ENCODE data around the gene CR1L. TPM values are rescaled to one million over a fixed set of nuclear protein-coding genes. Genes with fewer than 3 reads are reported as not detected.
"Not testable (repeated sequence)": the region's sequence is repeated elsewhere in the genome, so short reads cannot be mapped to it uniquely, and the experiment has no call there.

Gene CR1L
- total RNA-seq, 2 donors from 2014 or later = not detected

DNA sequence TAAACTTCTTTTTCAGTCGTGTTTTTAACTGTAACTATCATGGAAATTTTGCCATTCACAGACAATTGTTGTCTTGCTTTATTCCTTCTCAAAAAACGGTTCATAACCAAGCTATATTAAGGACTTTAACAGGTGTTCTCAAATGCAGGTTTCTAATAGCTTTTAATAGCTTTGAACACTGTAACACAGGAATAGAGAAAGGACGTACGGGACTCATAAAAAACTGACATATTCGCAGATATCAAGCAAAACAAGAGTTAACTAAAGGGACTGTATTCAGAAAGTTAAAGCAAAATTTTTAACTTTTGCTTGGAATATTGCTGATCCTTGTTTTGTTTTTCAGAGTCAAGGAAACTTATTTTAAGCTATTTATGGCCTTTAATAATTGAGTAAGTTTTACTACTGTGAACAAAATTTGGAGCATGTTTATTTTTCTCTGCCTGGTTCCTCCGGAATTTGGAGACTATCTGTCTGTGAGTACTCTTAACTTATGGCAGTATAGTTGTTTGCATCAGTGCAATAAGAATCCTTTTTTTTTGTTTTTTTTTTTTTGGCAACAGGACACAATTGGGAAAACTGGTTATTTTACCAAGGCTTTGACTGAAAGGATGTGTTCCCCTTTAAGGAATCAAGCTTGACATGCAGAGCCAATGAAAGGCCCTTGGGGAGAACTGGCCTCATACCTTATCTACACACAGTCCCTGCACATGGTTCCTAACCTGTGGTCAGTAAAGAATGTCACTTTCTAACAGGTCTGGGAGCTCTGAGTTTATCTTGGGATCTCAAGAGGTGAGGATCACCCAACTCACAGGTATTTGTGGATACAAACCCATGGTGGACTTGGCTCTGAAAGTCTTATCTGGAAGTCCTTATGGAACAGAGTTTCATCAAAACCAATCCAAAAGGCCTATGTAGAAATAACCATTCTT lies 101.2 kb downstream of the CR1L start:
- Histone ChIP-seq H3K4me1 (peaks cover 28% of the 10 kb centered on the region), H3K36me3 (replicated peaks in 1 of 2; ENCODE audit: insufficient read depth in 1 of 2, low read depth in 2 of 2) (no peaks in the 10 kb centered on the region), H3K27ac (no peak overlapping the region), H3K4me3 (no peak overlapping the region), H3K27me3 (no peaks in the 10 kb centered on the region), H3K9me3 (no peaks in the 10 kb centered on the region)
- 76 to 80% methylated on average over 6 of the region's 6 CpGs for WGBS, 2 donors
- DNase-seq = no peak
- TF ChIP-seq POLR2A (IDR thresholded peaks at IDR 0.05) = no peak
- TF ChIP-seq CTCF (IDR thresholded peaks at IDR 0.05) = no peak
- intact Hi-C loops (cut with DNase I) = no loop called here
- no peak for ATAC-seq

DNA sequence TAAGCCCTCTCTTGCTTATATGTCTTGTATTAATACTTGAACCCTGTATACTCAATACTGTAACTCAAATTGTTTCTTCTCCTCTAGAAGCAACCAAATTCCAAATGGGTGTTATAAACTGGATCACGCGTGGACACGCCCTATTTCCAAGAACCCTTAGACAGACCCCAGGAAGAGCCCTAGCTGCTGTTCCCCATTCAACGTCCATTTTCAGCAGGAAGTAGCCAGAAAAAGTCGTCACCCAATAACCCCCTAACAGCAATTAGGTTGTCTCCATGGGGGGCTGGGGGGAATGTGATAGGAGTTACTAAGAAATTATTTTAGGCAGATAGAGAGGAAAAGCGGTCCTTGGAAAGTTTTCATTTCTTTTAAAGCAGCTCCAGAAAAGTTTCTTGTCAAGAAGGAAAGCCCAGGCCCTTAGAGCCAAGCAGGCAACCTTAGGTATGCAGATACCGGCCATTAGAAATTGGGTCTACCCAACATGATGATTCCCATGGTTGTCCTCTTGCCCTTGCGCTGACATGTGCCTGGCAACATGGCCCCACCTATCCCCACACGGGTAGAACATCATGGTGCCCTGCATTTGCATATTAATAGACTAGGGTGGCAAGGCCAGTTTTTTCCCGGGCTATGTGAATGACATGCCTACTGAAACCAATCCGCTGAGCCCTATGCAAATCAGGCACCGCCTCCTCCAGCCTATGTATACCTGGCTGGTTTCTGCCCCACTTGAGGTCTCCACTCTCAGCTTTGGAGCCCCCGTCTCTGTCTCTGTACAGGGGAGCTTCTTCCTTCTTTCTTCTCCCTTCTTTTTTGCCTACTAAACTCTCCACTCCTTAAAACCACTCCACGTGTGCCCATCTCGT lies 102.9 kb downstream of the CR1L start:
- no peaks in the 10 kb centered on the region for H3K36me3 ChIP-seq (replicated peaks in 1 of 2; ENCODE audit: insufficient read depth in 1 of 2, low read depth in 2 of 2)
- no peaks in the 10 kb centered on the region for H3K9me3 ChIP-seq
- H3K4me3 ChIP-seq = no peak overlapping the region
- TF ChIP-seq CTCF (IDR thresholded peaks at IDR 0.05) = no peak
- TF ChIP-seq POLR2A (IDR thresholded peaks at IDR 0.05) = no peak
- peak overlapping the region in 2 of 4 donors; percentile 16 to 27 for H3K27ac ChIP-seq
- no peak for DNase-seq
- no peak for ATAC-seq
- intact Hi-C loops (cut with DNase I) = no loop called here
- no peaks in the 10 kb centered on the region for H3K27me3 ChIP-seq
- 92 to 93% methylated on average over 15 of the region's 15 CpGs for WGBS, 2 donors
- peaks cover 31% of the 10 kb centered on the region for H3K4me1 ChIP-seq

DNA sequence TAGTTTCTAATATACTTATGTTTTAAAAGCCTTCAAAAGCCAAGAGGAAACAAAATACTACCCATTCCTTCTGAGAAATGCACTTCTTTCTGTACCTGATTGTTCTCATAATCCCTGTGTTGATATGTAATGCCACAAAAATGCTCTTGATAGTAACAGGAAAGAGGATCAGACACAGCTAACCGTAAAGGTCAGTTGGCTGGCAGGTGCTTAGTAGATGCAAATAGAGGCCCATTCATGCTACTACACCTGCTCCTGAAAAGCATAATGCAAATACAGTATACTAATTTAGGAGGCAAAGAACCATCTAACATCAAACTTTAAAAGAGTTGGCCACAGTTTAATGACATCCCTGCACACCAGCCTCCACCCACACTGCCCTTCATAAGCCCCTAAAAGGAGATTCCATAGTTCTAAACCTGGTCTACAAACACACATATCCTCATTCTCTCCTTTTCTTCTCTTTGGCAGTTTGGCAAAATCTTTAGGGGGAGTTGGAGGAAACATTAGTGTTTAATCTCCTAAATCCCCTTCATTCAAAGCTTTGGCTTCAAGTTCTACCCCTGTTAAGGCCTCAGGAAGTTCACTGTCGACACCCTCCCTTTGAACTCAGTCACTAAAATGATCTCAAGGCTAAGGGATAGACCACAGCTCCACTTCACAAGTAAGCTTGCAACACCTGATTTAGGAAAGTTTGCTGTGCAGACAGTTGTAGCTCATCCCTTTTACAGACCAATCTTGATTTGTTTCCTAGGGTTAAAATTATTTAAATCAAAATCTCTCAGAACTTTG lies 104.0 kb downstream of the CR1L start:
- peak overlapping the region in 2 of 4 donors; percentile 2 to 27 for H3K27ac ChIP-seq
- WGBS, 2 donors = 28 to 42% methylated on average over 2 of the region's 2 CpGs
- no peak overlapping the region for H3K4me3 ChIP-seq
- H3K36me3 ChIP-seq (replicated peaks in 1 of 2; ENCODE audit: insufficient read depth in 1 of 2, low read depth in 2 of 2) = no peaks in the 10 kb centered on the region
- TF ChIP-seq CTCF (IDR thresholded peaks at IDR 0.05) (no peak), POLR2A (IDR thresholded peaks at IDR 0.05) (no peak)
- no peaks in the 10 kb centered on the region for H3K27me3 ChIP-seq
- H3K9me3 ChIP-seq = no peaks in the 10 kb centered on the region
- intact Hi-C loops (cut with DNase I) = no loop called here
- DNase-seq (no peak), ATAC-seq (no peak)
- peaks cover 40% of the 10 kb centered on the region for H3K4me1 ChIP-seq

- Histone ChIP-seq H3K4me1 (peaks cover 58% of the 10 kb centered on the region), H3K27me3 (no peaks in the 10 kb centered on the region), H3K27ac (peak overlapping the region; percentile 88 to 97 (median 92)), H3K4me3 (no peak overlapping the region), H3K36me3 (replicated peaks in 1 of 2; ENCODE audit: insufficient read depth in 1 of 2, low read depth in 2 of 2) (no peaks in the 10 kb centered on the region), H3K9me3 (no peaks in the 10 kb centered on the region)
- ATAC-seq (peak; percentile 16), DNase-seq (no peak)
- WGBS, 2 donors = 11 to 12% methylated on average over 5 of the region's 5 CpGs
- intact Hi-C loops (cut with DNase I) = no loop called here
- TF ChIP-seq POLR2A (IDR thresholded peaks at IDR 0.05) = no peak
- no peak for TF ChIP-seq CTCF (IDR thresholded peaks at IDR 0.05)
These were observed 105.8 kb downstream of the CR1L start for GRCh38 chr1:207750631-207751305.

- Histone ChIP-seq H3K27ac (peak overlapping the region; percentile 88 to 97 (median 92)), H3K4me1 (peaks cover 65% of the 10 kb centered on the region)
- peak; percentile 2 for ATAC-seq
- H3K36me3 ChIP-seq (replicated peaks in 1 of 2; ENCODE audit: insufficient read depth in 1 of 2, low read depth in 2 of 2); DNase-seq; H3K27me3 ChIP-seq; intact Hi-C loops (cut with DNase I); H3K9me3 ChIP-seq; H3K4me3 ChIP-seq: not testable (repeated sequence)
- WGBS, 2 donors = 7 to 14% methylated on average over 7 of the region's 7 CpGs
These were observed 106.5 kb downstream of the CR1L start for GRCh38 chr1:207751463-207751789.
